Hepatocyte (in vitro differentiated cells): ENCODE measurements around the gene CRYAA.
"Not testable (repeated sequence)": the region's sequence is repeated elsewhere in the genome, so short reads cannot be mapped to it uniquely, and the experiment has no call there.

Experiments
- CTCF ChIP-seq: fragments of 200-600 bp; sonication (generic); IDR thresholded peaks from 2 replicates; pipeline ENCODE4 v1.5.1; 2016; ENCODE audit warnings: antibody characterized with exemption, mild to moderate bottlenecking; ENCODE audit not compliant: poor library complexity
- EZH2 ChIP-seq: fragments of 200-600 bp; sonication (generic); IDR thresholded peaks from 2 replicates; pipeline ENCODE4 v1.6.1; 2016; ENCODE audit warnings: antibody characterized with exemption, mild to moderate bottlenecking, borderline replicate concordance
- EZH2phosphoT487 ChIP-seq: fragments of 200-600 bp; sonication (generic); IDR thresholded peaks from one replicate; pipeline ENCODE4 v1.6.1; 2018; ENCODE audit warnings: antibody characterized with exemption, mild to moderate bottlenecking, low read depth, moderate library complexity; ENCODE audit not compliant: unreplicated experiment, severe bottlenecking

GRCh38 chr21:43174998-43175397 lies 6.2 kb downstream of the CRYAA start:
- not testable (repeated sequence) for TF ChIP-seq CTCF, EZH2, EZH2phosphoT487
